ENCODE data around the gene PPP2R1B.
"Not testable (repeated sequence)": the region's sequence is repeated elsewhere in the genome, so short reads cannot be mapped to it uniquely, and the experiment has no call there.

The PPP2R1B gene

GRCh38 chr11:111776398-111777093 lies 10.4 kb upstream of the PPP2R1B start:
- no peaks in the 10 kb centered on the region for H3K4me1 Mint-ChIP-seq (ENCODE audit: low read depth)
- H3K27me3 Mint-ChIP-seq: no peaks in the 10 kb centered on the region
- H3K27ac Mint-ChIP-seq: no peak overlapping the region
- H3K9me3 Mint-ChIP-seq: no peaks in the 10 kb centered on the region
- H3K36me3 Mint-ChIP-seq (ENCODE audit: low read depth): no peaks in the 10 kb centered on the region
- intact Hi-C loops (cut with micrococcal nuclease): loop anchor here (1.0 to 10.0 kb wide), 4 partner anchors 66 to 322 kb away; no protein-coding TSS in a partner anchor
- H3K4me3 Mint-ChIP-seq: no peak overlapping the region

GRCh38 chr11:111774955-111775710 lies 8.9 kb upstream of the PPP2R1B start:
- no peaks in the 10 kb centered on the region for H3K4me1 Mint-ChIP-seq (ENCODE audit: low read depth)
- no peak overlapping the region for H3K4me3 Mint-ChIP-seq
- no peaks in the 10 kb centered on the region for H3K9me3 Mint-ChIP-seq
- no peak overlapping the region for H3K27ac Mint-ChIP-seq
- no peaks in the 10 kb centered on the region for H3K36me3 Mint-ChIP-seq (ENCODE audit: low read depth)
- no peaks in the 10 kb centered on the region for H3K27me3 Mint-ChIP-seq
- intact Hi-C loops (cut with micrococcal nuclease): loop anchor here (5.0 to 10.0 kb wide), 3 partner anchors 67 to 320 kb away; no protein-coding TSS in a partner anchor

DNA sequence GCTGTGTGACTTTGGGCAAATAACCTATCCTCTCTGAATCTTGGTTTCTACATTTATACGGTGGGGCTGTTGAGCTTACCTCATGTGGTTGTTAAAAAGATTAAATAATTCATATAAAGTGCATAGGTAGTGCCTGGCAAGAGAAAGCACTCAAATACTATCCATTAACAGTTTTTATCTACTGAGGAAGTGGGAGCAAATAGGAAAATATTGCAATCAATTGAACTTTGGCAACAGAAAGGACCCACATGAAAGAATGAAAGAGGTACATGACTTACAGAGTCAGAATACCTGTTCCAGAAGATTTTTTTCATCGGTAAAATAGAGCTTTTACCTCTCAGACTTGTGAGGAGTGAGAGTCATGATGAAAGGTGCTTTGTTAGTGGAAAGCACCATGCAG lies 6.3 kb upstream of the PPP2R1B start:
- Mint-ChIP-seq H3K36me3 (ENCODE audit: low read depth) (no peaks in the 10 kb centered on the region), H3K27me3 (no peaks in the 10 kb centered on the region), H3K4me1 (ENCODE audit: low read depth) (no peaks in the 10 kb centered on the region), H3K4me3 (no peak overlapping the region), H3K9me3 (no peaks in the 10 kb centered on the region), H3K27ac (no peak overlapping the region)
- intact Hi-C loops (cut with micrococcal nuclease): loop anchor here (10.0 kb wide), 1 partner anchor 318 kb away; no protein-coding TSS in a partner anchor

GRCh38 chr11:111771205-111771604 lies 5.0 kb upstream of the PPP2R1B start:
- H3K4me1 Mint-ChIP-seq (ENCODE audit: low read depth): peaks cover 11% of the 10 kb centered on the region
- H3K9me3 Mint-ChIP-seq; H3K36me3 Mint-ChIP-seq (ENCODE audit: low read depth); H3K4me3 Mint-ChIP-seq; H3K27ac Mint-ChIP-seq; H3K27me3 Mint-ChIP-seq: not testable (repeated sequence)
- intact Hi-C loops (cut with micrococcal nuclease): loop anchor here (10.0 kb wide), 1 partner anchor 316 kb away; no protein-coding TSS in a partner anchor

GRCh38 chr11:111770581-111771134 lies 4.5 kb upstream of the PPP2R1B start:
- H3K4me1 Mint-ChIP-seq (ENCODE audit: low read depth): peaks cover 11% of the 10 kb centered on the region
- no peak overlapping the region for H3K27ac Mint-ChIP-seq
- peaks cover 7% of the 10 kb centered on the region for H3K36me3 Mint-ChIP-seq (ENCODE audit: low read depth)
- no peaks in the 10 kb centered on the region for H3K9me3 Mint-ChIP-seq
- H3K4me3 Mint-ChIP-seq: no peak overlapping the region
- intact Hi-C loops (cut with micrococcal nuclease): loop anchor here (10.0 kb wide), 1 partner anchor 316 kb away; no protein-coding TSS in a partner anchor
- peaks cover 6% of the 10 kb centered on the region for H3K27me3 Mint-ChIP-seq

- Mint-ChIP-seq H3K4me3 (peak overlapping the region; percentile 99), H3K36me3 (ENCODE audit: low read depth) (peaks cover 39% of the 10 kb centered on the region), H3K27me3 (peaks cover 6% of the 10 kb centered on the region), H3K27ac (peak overlapping the region; percentile 88), H3K9me3 (no peaks in the 10 kb centered on the region), H3K4me1 (ENCODE audit: low read depth) (peaks cover 23% of the 10 kb centered on the region)
- intact Hi-C loops (cut with micrococcal nuclease): loop anchor here (1.0 kb wide), 1 partner anchor 164 kb away; the partner anchor contains the start of gene SIK2
Observed at GRCh38 chr11:111766834-111767142, 599 bp upstream of the PPP2R1B start.

- H3K36me3 Mint-ChIP-seq (ENCODE audit: low read depth): peaks cover 52% of the 10 kb centered on the region
Observed at GRCh38 chr11:111765320-111765983, 737 bp downstream of the PPP2R1B start.

GRCh38 chr11:111764621-111765020 lies 1.6 kb downstream of the PPP2R1B start:
- no peaks in the 10 kb centered on the region for H3K9me3 Mint-ChIP-seq
- no peak overlapping the region for H3K4me3 Mint-ChIP-seq
- H3K27me3 Mint-ChIP-seq: peaks cover 6% of the 10 kb centered on the region
- no peak overlapping the region for H3K27ac Mint-ChIP-seq
- H3K4me1 Mint-ChIP-seq (ENCODE audit: low read depth): peaks cover 23% of the 10 kb centered on the region
- intact Hi-C loops (cut with micrococcal nuclease): no loop called here
- H3K36me3 Mint-ChIP-seq (ENCODE audit: low read depth): peaks cover 60% of the 10 kb centered on the region

More at GRCh38 chr11:111765320-111765983, 737 bp downstream of the PPP2R1B start:
- intact Hi-C loops (cut with micrococcal nuclease): no loop called here
- peak overlapping the region; percentile 99 for H3K4me3 Mint-ChIP-seq
- peaks cover 23% of the 10 kb centered on the region for H3K4me1 Mint-ChIP-seq (ENCODE audit: low read depth)
- H3K27me3 Mint-ChIP-seq: peaks cover 6% of the 10 kb centered on the region
- H3K27ac Mint-ChIP-seq: peak overlapping the region; percentile 88
- no peaks in the 10 kb centered on the region for H3K9me3 Mint-ChIP-seq

DNA sequence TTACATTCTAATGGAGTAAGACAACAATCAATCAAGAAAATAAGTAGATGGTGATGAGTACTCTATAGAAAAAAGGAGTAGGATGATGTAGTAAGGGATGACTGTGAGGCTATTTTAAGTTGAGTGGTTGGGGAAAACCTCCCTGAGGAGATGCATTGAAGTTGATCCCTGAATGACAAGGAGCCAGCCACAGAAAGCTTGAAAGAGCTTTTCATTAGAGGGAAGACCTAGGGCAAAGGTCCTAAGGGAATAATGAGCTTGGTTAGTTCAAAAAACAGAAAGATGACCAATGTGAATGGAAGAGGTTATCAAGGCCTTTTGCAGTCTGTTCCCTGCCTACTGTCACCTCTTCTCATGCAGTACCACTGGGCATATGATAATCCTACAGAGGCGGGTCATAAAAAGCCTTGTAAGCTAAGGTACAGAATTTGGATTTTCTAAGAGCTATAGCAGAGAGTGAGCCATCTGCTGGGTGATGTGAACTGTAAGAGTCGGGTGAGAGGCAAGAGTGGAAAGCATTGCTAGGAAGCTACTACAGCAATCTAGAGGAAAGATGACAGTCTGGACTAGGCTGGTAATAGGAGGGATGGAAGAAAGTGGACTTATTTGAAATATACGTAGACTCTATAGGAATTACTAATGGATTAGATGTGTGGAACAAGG lies 3.1 kb downstream of the PPP2R1B start:
- intact Hi-C loops (cut with micrococcal nuclease): no loop called here
- no peak overlapping the region for H3K4me3 Mint-ChIP-seq
- H3K36me3 Mint-ChIP-seq (ENCODE audit: low read depth): peaks cover 75% of the 10 kb centered on the region
- H3K9me3 Mint-ChIP-seq: no peaks in the 10 kb centered on the region
- peaks cover 23% of the 10 kb centered on the region for H3K4me1 Mint-ChIP-seq (ENCODE audit: low read depth)
- peaks cover 6% of the 10 kb centered on the region for H3K27me3 Mint-ChIP-seq
- H3K27ac Mint-ChIP-seq: no peak overlapping the region

GRCh38 chr11:111762526-111762925 lies 3.7 kb downstream of the PPP2R1B start:
- H3K27ac Mint-ChIP-seq: no peak overlapping the region
- H3K36me3 Mint-ChIP-seq (ENCODE audit: low read depth): peaks cover 81% of the 10 kb centered on the region
- H3K9me3 Mint-ChIP-seq: no peaks in the 10 kb centered on the region
- no peak overlapping the region for H3K4me3 Mint-ChIP-seq
- peaks cover 23% of the 10 kb centered on the region for H3K4me1 Mint-ChIP-seq (ENCODE audit: low read depth)
- peaks cover 6% of the 10 kb centered on the region for H3K27me3 Mint-ChIP-seq
- intact Hi-C loops (cut with micrococcal nuclease): no loop called here

- Mint-ChIP-seq H3K27ac (no peak overlapping the region), H3K27me3 (no peaks in the 10 kb centered on the region), H3K9me3 (no peaks in the 10 kb centered on the region), H3K4me1 (ENCODE audit: low read depth) (peaks cover 12% of the 10 kb centered on the region), H3K4me3 (no peak overlapping the region), H3K36me3 (ENCODE audit: low read depth) (peaks cover 93% of the 10 kb centered on the region)
- intact Hi-C loops (cut with micrococcal nuclease): no loop called here
Observed at GRCh38 chr11:111761036-111761435, 5.2 kb downstream of the PPP2R1B start.

GRCh38 chr11:111759778-111760407 lies 6.3 kb downstream of the PPP2R1B start:
- H3K27ac Mint-ChIP-seq: no peak overlapping the region
- intact Hi-C loops (cut with micrococcal nuclease): no loop called here

GRCh38 chr11:111759376-111759775 lies 6.8 kb downstream of the PPP2R1B start:
- H3K4me1 Mint-ChIP-seq (ENCODE audit: low read depth): no peaks in the 10 kb centered on the region
- H3K36me3 Mint-ChIP-seq (ENCODE audit: low read depth): peaks cover 97% of the 10 kb centered on the region
- intact Hi-C loops (cut with micrococcal nuclease): no loop called here
- H3K9me3 Mint-ChIP-seq: no peaks in the 10 kb centered on the region
- no peak overlapping the region for H3K4me3 Mint-ChIP-seq
- H3K27me3 Mint-ChIP-seq: no peaks in the 10 kb centered on the region
- H3K27ac Mint-ChIP-seq: no peak overlapping the region

More at GRCh38 chr11:111759778-111760407, 6.3 kb downstream of the PPP2R1B start:
- Mint-ChIP-seq H3K4me3 (no peak overlapping the region), H3K27me3 (no peaks in the 10 kb centered on the region), H3K4me1 (ENCODE audit: low read depth) (peaks cover 4% of the 10 kb centered on the region), H3K9me3 (no peaks in the 10 kb centered on the region), H3K36me3 (ENCODE audit: low read depth) (peaks cover 94% of the 10 kb centered on the region)

Measured in dendritic cell treated with granulocyte-macrophage colony-stimulating factor and Interleukin-4, amounts not matched to agents 40 ng/mL and 50 ng/mL, for 4 days (primary cell).